Epithelial cell of esophagus (primary cell): ENCODE data around the gene GALR1.
A peak's percentile ranks its signal among the peaks of the same experiment; 100 is the strongest.
"Not testable (repeated sequence)": the region's sequence is repeated elsewhere in the genome, so short reads cannot be mapped to it uniquely, and the experiment has no call there.

Experiments used
- DNase-seq: peaks from one replicate; pipeline ENCODE4 v3.0.0; 2010; ENCODE audit warnings: low read depth
- H3K4me3 ChIP-seq: 2 replicates; pipeline ENCODE4 v1.5.1; 2011; ENCODE audit warnings: mild to moderate bottlenecking, low read length, control low read depth
- TF ChIP-seq, protein P1 (sequence below): IDR thresholded peaks from 2 replicates; pipeline ENCODE4 v1.5.1; 2011; ENCODE audit warnings: low read depth, mild to moderate bottlenecking, low read length, control low read depth, inconsistent platforms; ENCODE audit not compliant: insufficient read depth; ENCODE audit errors: missing control alignments

GALR1 gene

DNA sequence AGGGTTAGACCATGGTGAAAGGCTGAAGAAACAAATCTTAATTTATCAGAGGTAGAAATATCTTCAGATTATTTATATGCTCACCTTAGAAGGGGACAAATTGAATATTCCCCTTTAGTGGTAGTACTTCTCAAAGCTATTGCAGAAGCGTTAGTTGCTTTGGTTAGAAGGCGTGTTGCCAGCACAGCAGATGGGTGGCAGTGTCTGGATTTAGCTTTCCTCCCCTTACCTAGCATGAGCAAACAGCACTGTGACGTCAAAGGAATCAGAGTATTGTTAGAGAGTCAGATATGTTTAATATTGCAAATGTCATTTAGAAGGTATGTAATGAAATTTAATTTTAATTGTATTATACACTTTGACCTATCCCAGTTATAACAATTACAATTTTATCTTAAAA is 27.2 kb upstream of the GALR1 start:
- TF ChIP-seq, protein P1, sequence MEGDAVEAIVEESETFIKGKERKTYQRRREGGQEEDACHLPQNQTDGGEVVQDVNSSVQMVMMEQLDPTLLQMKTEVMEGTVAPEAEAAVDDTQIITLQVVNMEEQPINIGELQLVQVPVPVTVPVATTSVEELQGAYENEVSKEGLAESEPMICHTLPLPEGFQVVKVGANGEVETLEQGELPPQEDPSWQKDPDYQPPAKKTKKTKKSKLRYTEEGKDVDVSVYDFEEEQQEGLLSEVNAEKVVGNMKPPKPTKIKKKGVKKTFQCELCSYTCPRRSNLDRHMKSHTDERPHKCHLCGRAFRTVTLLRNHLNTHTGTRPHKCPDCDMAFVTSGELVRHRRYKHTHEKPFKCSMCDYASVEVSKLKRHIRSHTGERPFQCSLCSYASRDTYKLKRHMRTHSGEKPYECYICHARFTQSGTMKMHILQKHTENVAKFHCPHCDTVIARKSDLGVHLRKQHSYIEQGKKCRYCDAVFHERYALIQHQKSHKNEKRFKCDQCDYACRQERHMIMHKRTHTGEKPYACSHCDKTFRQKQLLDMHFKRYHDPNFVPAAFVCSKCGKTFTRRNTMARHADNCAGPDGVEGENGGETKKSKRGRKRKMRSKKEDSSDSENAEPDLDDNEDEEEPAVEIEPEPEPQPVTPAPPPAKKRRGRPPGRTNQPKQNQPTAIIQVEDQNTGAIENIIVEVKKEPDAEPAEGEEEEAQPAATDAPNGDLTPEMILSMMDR, result no peak
- no peak for DNase-seq
- no peak overlapping the region for H3K4me3 ChIP-seq

- no peak overlapping the region for H3K4me3 ChIP-seq
- TF ChIP-seq, protein P1, result no peak
- peak; percentile 41 for DNase-seq
Observed at GRCh38 chr18:77223221-77223639, 26.4 kb upstream of the GALR1 start.

GRCh38 chr18:77223653-77224052 is 26.0 kb upstream of the GALR1 start:
- TF ChIP-seq, protein P1, result no peak
- H3K4me3 ChIP-seq, result no peak overlapping the region
- DNase-seq, result peak; percentile 61

DNA sequence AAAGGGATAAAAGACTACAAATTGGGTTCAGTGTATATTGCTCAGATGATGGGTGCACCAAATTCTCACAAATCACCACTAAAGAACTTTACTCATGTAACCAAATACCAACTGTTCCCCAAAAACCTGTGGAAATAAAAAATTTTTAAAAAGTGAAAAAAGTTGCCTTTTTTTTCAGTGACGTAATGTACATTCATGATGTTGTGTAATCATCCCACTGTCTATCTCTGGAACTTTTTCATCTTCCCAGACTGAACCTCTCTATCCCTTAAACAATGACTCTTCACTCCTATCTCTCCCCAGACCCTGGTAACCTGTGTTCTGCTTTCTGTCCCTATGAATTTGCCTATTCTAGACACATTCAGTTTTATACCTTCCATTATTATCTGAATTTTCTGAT is 19.0 kb upstream of the GALR1 start:
- DNase-seq, result no peak
- no peak overlapping the region for H3K4me3 ChIP-seq
- TF ChIP-seq, protein P1, result no peak

- no peak for DNase-seq
- TF ChIP-seq, protein P1, result no peak
- no peak overlapping the region for H3K4me3 ChIP-seq
Observed at GRCh38 chr18:77234504-77235365, 14.9 kb upstream of the GALR1 start.

GRCh38 chr18:77239285-77239684 is 10.4 kb upstream of the GALR1 start:
- H3K4me3 ChIP-seq, DNase-seq: not testable (repeated sequence)

DNA sequence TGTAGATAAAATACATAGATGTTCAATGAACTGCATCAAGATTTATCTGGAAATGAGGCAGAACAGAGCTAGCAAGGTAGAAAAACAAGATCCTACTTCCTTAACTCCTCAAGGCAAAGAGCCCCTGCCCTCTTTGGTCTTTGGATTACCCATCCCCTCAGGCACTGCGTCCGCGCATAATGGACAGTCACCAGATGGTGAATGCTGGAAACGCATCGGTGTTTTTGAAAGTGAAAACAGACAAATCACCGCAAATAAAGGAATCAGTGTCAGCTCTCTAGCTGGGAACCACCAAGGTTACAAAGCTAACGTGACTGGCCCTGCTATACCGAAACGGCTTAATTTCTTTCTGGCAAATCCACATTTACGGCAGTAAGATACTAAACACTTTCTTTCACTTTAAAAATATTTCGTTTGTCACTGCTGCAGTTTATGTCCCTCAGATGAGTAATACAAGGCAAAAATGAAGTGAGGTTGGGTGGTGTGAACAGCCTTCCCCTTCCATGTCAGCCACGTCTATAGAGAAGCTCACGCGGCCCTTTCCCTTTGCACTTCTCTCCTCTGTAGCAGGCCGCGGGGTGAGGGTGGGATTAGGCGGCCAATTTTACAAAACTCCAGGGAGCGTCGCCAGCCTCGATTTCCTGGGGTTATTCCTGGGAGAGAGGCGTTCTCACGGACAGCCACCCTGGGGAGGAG is 627 bp upstream of the GALR1 start:
- TF ChIP-seq, protein P1, result no peak
- H3K4me3 ChIP-seq, result no peak overlapping the region
- no peak for DNase-seq
